Pancreas (tissue), 10 donors: ENCODE results near the gene CLVS2. TPM values are rescaled to one million over a fixed set of nuclear protein-coding genes. Genes with fewer than 3 reads are reported as not detected.

Experiments used
- ATAC-seq, 4 donors: fragments of 200-7000 bp; cut with Tn5 transposase; one replicate each; pipeline versions ENCODE4 v1.8.0 to v1.9.1; 2020; ENCODE audit warnings: mild to moderate bottlenecking in 4 of 4, moderate library complexity in 4 of 4
- DNase-seq, 6 donors: peaks; one replicate each; pipeline ENCODE4 v3.0.0-alpha.2; 2020
- FAIRE-seq: peaks from 2 replicates; lab custom pipeline; 2012; peaks lifted over from hg19 to GRCh38; lab: Jason Lieb, UNC
- H3K27ac ChIP-seq, 4 donors: fragments of 200-600 bp; sonication (generic); 1 replicate in 3 of 4; 2 replicates in 1 of 4; pipeline versions ENCODE4 v1.5.0 to v1.8.0; 2020
- H3K27me3 ChIP-seq, 4 donors: fragments of 200-600 bp; one replicate each; pipeline ENCODE4 v1.8.0; 2021
- H3K36me3 ChIP-seq, 3 donors: fragments of 200-600 bp; sonication (generic) in 1 of 3; one replicate each; pipeline versions ENCODE4 v1.5.0 to v1.8.0; 2020 to 2021
- H3K4me1 ChIP-seq, 3 donors: fragments of 200-600 bp; one replicate each; pipeline ENCODE4 v1.8.0; 2021
- H3K4me3 ChIP-seq, 4 donors: fragments of 200-600 bp; sonication (generic) in 2 of 4; one replicate each; pipeline versions ENCODE4 v1.5.0 to v1.8.0; 2020 to 2021
- H3K9me3 ChIP-seq, 4 donors: fragments of 200-600 bp; one replicate each; pipeline ENCODE4 v1.8.0; 2021
- CTCF ChIP-seq, 4 donors: fragments of 200-600 bp; sonication (generic) in 3 of 4; IDR thresholded peaks; one replicate each; pipeline versions ENCODE4 v1.5.0 to v1.8.0; 2021; ENCODE audit warnings: antibody characterized with exemption in 4 of 4
- WGBS, 2 donors: extraction: QIAGEN DNeasy Blood & Tissue Kit; methylation state at CpG; one replicate each; pipeline ENCODE4 v1.1.7; 2013; 5-methylcytosine and 5-hydroxymethylcytosine counted together
- intact Hi-C, 3 donors: fragments of 100-400 bp; cut with DNase I; formaldehyde crosslinking; loops; one replicate each; pipeline versions ENCODE4 v1.11.1 to v1.14.2; 2022
- polyA plus RNA-seq, 2 donors: library from polyadenylated mRNA; stranded (reverse); fragments of 200-250 nt; gene quantifications; one replicate each; pipeline ENCODE4 v1.2.3, GENCODE V29; 2013
- total RNA-seq, 6 donors: library from RNA; stranded (reverse); fragmentation: NEBNext Ultra II Directional in 4 of 6; extraction: Animal tissue kit (Norgen Biotek cat#: 25700) in 4 of 6; gene quantifications; one replicate each; pipeline versions ENCODE4 v1.2.1 to v1.2.4, GENCODE V29; 2021 to 2023
- donor health status: healthy with polysubstance abuse.
- donor health status: DM: no; HTN: no; CAD: no; lungs with moderate emphysema.
- donor health status: DM: no; HTN: no; CAD: no.
- donor health status: control.
- donor health status: control.
- donor health status: Bipolar disorder and iron deficiency.
- donor health status: DM: yes; HTN: yes; CAD: no.
- donor health status: DM: no; HTN: no; CAD: no.
- donor health status: DM: no; HTN: no; CAD: no.
- donor health status: DM: yes; HTN: yes; CAD: no.

CLVS2 gene
- total and polyA plus RNA-seq, 8 donors = under 0.01 to 0.06 (median 0.03) TPM; not detected in 4

DNA sequence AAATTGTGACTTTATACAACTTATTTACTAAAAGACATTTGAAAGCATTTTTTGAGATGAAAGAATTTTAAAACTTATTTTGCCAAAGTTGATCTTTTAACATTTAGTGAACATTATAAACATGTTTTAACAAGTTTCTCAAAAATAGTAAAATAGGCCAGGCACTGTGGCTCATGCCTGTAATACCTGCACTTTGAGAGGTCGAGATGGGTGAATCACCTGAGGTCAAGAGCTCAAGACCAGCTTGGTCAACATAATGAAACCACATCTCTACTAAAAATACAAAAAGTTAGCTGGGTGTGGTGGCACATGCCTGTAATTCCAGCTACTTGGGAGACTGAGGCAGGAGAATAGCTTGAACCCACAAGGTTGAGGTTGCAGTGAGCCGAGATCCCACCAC lies 78.6 kb downstream of the CLVS2 start:
- Histone ChIP-seq H3K27ac (no peak overlapping the region), H3K27me3 (no peaks in the 10 kb centered on the region), H3K4me3 (no peak overlapping the region), H3K9me3 (no peaks in the 10 kb centered on the region), H3K4me1 (no peaks in the 10 kb centered on the region), H3K36me3 (no peaks in the 10 kb centered on the region)
- WGBS, 2 donors = 65 to 74% methylated on average over 2 of the region's 2 CpGs
- FAIRE-seq (no peak), ATAC-seq (no peak), DNase-seq (no peak)
- intact Hi-C loops = no loop called here
- TF ChIP-seq CTCF (IDR thresholded peaks at IDR 0.05) = no peak

DNA sequence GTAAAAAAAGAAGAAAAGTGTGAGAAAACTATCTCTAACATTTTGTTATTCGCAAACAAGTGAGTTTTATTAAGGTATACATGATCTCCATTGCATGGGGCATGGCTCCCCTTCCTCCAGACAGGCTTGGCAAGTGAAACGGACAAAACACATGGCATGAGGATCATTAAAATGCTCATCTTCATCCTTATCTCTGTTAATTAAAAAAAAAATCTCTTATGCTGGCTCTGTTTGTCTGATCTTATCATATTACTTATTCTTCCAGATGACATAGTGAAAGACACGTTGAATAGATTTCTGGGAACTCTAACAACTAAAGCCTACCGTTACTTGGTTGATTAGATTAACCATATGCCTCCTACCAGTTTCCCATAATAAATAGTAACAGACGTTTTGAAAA lies 89.4 kb downstream of the CLVS2 start:
- H3K4me1 ChIP-seq = no peaks in the 10 kb centered on the region
- intact Hi-C loops = no loop called here
- H3K36me3 ChIP-seq = no peaks in the 10 kb centered on the region
- no peak overlapping the region for H3K27ac ChIP-seq
- H3K27me3 ChIP-seq = no peaks in the 10 kb centered on the region
- H3K4me3 ChIP-seq = no peak overlapping the region
- TF ChIP-seq CTCF (IDR thresholded peaks at IDR 0.05) = no peak
- DNase-seq = no peak
- no peaks in the 10 kb centered on the region for H3K9me3 ChIP-seq
- WGBS, 2 donors = 49 to 55% methylated on average over 5 of the region's 5 CpGs
- no peak for FAIRE-seq
- no peak for ATAC-seq

DNA sequence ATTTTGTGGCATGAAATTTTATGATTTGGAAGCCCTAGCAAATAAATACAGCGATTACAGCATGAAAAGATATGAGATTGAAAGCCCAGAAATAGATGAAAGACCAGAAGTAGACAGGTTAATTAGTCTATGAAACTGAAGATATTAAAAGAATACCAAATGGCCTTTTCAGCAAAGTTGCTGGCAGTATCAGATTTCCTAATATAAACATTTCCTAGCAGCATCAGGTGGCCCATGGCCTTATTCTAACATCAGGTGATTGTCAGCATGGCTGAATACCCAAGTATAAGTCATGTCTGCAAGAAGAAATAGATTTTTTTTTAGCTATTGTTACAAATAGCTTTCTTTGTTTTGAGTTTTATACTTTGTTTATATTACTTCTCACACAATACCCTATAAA lies 93.2 kb downstream of the CLVS2 start:
- 58 to 71% methylated on average over 1 of the region's 1 CpG for WGBS, 2 donors
- no peaks in the 10 kb centered on the region for H3K36me3 ChIP-seq
- ATAC-seq (no peak), FAIRE-seq (no peak), DNase-seq (no peak)
- no peaks in the 10 kb centered on the region for H3K9me3 ChIP-seq
- H3K27ac ChIP-seq = no peak overlapping the region
- no peaks in the 10 kb centered on the region for H3K27me3 ChIP-seq
- intact Hi-C loops = no loop called here
- no peak overlapping the region for H3K4me3 ChIP-seq
- TF ChIP-seq CTCF (IDR thresholded peaks at IDR 0.05) = no peak
- no peaks in the 10 kb centered on the region for H3K4me1 ChIP-seq

- intact Hi-C loops = no loop called here
- no peak for FAIRE-seq
- ATAC-seq = peak in 2 of 4 donors; percentile 47 to 58
- H3K27ac ChIP-seq = no peak overlapping the region
- no peak for TF ChIP-seq CTCF (IDR thresholded peaks at IDR 0.05)
- no peaks in the 10 kb centered on the region for H3K4me1 ChIP-seq
- DNase-seq = no peak
- no peaks in the 10 kb centered on the region for H3K36me3 ChIP-seq
- no peaks in the 10 kb centered on the region for H3K9me3 ChIP-seq
- WGBS, 2 donors = 72% methylated on average over 2 of the region's 2 CpGs
- H3K27me3 ChIP-seq = no peaks in the 10 kb centered on the region
- no peak overlapping the region for H3K4me3 ChIP-seq
Measured at GRCh38 chr6:123091091-123091895, 95.3 kb downstream of the CLVS2 start.

DNA sequence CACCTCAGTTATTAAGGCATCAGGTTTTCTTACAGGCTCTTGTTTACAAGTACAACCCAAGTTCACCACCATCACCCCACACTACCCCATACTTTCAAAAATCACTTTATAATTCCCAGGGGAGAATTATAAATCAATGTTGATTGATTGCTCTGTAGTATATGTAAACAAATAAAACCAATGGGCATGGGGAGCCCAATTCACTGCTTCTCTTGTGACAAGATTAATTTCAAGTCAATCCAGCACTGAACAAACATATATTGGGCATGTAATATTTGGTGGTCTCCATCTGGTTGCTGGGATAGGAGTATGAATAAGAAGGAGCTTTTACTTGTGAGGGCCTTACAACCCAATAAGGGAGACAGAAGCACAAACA lies 95.8 kb downstream of the CLVS2 start:
- intact Hi-C loops = no loop called here
- Histone ChIP-seq H3K27ac (no peak overlapping the region), H3K36me3 (no peaks in the 10 kb centered on the region), H3K4me3 (no peak overlapping the region), H3K9me3 (no peaks in the 10 kb centered on the region), H3K4me1 (no peaks in the 10 kb centered on the region), H3K27me3 (no peaks in the 10 kb centered on the region)
- ATAC-seq = no peak
- TF ChIP-seq CTCF (IDR thresholded peaks at IDR 0.05) = no peak
- FAIRE-seq = no peak
- no peak for DNase-seq
